Aorta (tissue), 5 donors: ENCODE results near the gene WWOX. TPM values are rescaled to one million over a fixed set of nuclear protein-coding genes. Genes with fewer than 3 reads are reported as not detected.

Experiments used
- ATAC-seq: fragments of 200-7000 bp; cut with Tn5 transposase; one replicate; pipeline ENCODE4 v1.9.1; 2022; ENCODE audit warnings: moderate library complexity; ENCODE audit not compliant: low FRiP score
- DNase-seq, 2 donors: peaks; one replicate each; pipeline ENCODE4 v3.0.0-alpha.2; 2020
- H3K27ac ChIP-seq, 2 donors: one replicate each; pipeline ENCODE4 v1.5.1; 2013; ENCODE audit warnings: low read length in 2 of 2, mild to moderate bottlenecking in 2 of 2, moderate library complexity in 2 of 2, control low read depth in 1 of 2, inconsistent platforms in 1 of 2, low read depth in 1 of 2
- H3K27me3 ChIP-seq, 2 donors: one replicate each; pipeline ENCODE4 v1.6.1; 2013; ENCODE audit warnings: control low read depth in 1 of 2, low read length in 1 of 2, mild to moderate bottlenecking in 1 of 2, moderate library complexity in 1 of 2; ENCODE audit not compliant: insufficient read depth in 2 of 2, control insufficient read depth in 1 of 2
- H3K36me3 ChIP-seq, 2 donors: one replicate each; pipeline ENCODE4 v1.6.1; 2013; ENCODE audit warnings: control low read depth in 1 of 2, low read length in 1 of 2, mild to moderate bottlenecking in 1 of 2; ENCODE audit not compliant: insufficient read depth in 2 of 2, control insufficient read depth in 1 of 2
- H3K4me1 ChIP-seq, 2 donors: one replicate each; pipeline ENCODE4 v1.6.1; 2013; ENCODE audit warnings: low read length in 2 of 2, control low read depth in 1 of 2, mild to moderate bottlenecking in 1 of 2, moderate library complexity in 1 of 2; ENCODE audit not compliant: insufficient read depth in 2 of 2, control insufficient read depth in 1 of 2
- H3K4me3 ChIP-seq, 2 donors: one replicate each; pipeline ENCODE4 v1.5.1; 2013; ENCODE audit warnings: low read length in 2 of 2, control low read depth in 1 of 2, mild to moderate bottlenecking in 1 of 2
- H3K9me3 ChIP-seq: one replicate; pipeline ENCODE4 v1.6.1; 2013; ENCODE audit warnings: mild to moderate bottlenecking, low read length; ENCODE audit not compliant: control insufficient read depth
- WGBS, 2 donors: extraction: QIAGEN DNeasy Blood & Tissue Kit; methylation state at CpG; one replicate each; pipeline ENCODE4 v1.1.7; 2013; 5-methylcytosine and 5-hydroxymethylcytosine counted together
- intact Hi-C, 2 donors: fragments of 100-400 bp; cut with DNase I; formaldehyde crosslinking; loops; one replicate each; pipeline versions ENCODE4 v1.14.2 to v1.15.0; 2022
- polyA plus RNA-seq, 2 donors: library from polyadenylated mRNA; stranded (reverse); fragments of 200-250 nt; gene quantifications; one replicate each; pipeline ENCODE4 v1.2.3, GENCODE V29; 2013
- total RNA-seq, 2 donors: library from RNA; stranded (reverse); fragmentation: NEBNext Ultra II Directional; extraction: Animal tissue kit (Norgen Biotek cat#: 25700); gene quantifications; one replicate each; pipeline ENCODE4 v1.2.1, GENCODE V29; 2021
- donor health status: healthy with polysubstance abuse.
- donor health status: Bipolar disorder and iron deficiency.
- donor health status: DM: no; HTN: no; CAD: no.
- donor health status: DM: no; HTN: no; CAD: no.
- donor health status: DM: yes; HTN: yes; CAD: no.

The WWOX gene
- total and polyA plus RNA-seq, 4 donors: 11.2 to 30.9 (median 14.6) TPM

GRCh38 chr16:78072275-78072674 is 27.2 kb upstream of the WWOX start:
- 43 to 49% methylated on average over 5 of the region's 5 CpGs for WGBS, 2 donors
- no peaks in the 10 kb centered on the region for H3K36me3 ChIP-seq
- intact Hi-C loops: loop anchor here in 1 of 2 donors (10.0 kb wide), 1 partner anchor 57 kb away; no protein-coding TSS in a partner anchor

GRCh38 chr16:78075800-78076199 is 23.7 kb upstream of the WWOX start:
- 71 to 85% methylated on average over 3 of the region's 3 CpGs for WGBS, 2 donors

More at GRCh38 chr16:78072275-78072674, 27.2 kb upstream of the WWOX start:
- Histone ChIP-seq H3K4me1 (no peaks in the 10 kb centered on the region), H3K27me3 (no peaks in the 10 kb centered on the region), H3K4me3 (no peak overlapping the region), H3K27ac (no peak overlapping the region), H3K9me3 (no peaks in the 10 kb centered on the region)
- ATAC-seq (no peak), DNase-seq (no peak)

GRCh38 chr16:78081341-78081740 is 18.1 kb upstream of the WWOX start:
- H3K4me1 ChIP-seq: no peaks in the 10 kb centered on the region
- no peak overlapping the region for H3K27ac ChIP-seq
- DNase-seq: no peak
- WGBS, 2 donors: 88 to 90% methylated on average over 4 of the region's 4 CpGs
- no peaks in the 10 kb centered on the region for H3K27me3 ChIP-seq
- no peak overlapping the region for H3K4me3 ChIP-seq
- intact Hi-C loops: no loop called here
- ATAC-seq: no peak
- H3K9me3 ChIP-seq: no peaks in the 10 kb centered on the region
- H3K36me3 ChIP-seq: no peaks in the 10 kb centered on the region

More at GRCh38 chr16:78075800-78076199, 23.7 kb upstream of the WWOX start:
- H3K27me3 ChIP-seq: no peaks in the 10 kb centered on the region
- intact Hi-C loops: loop anchor here in 1 of 2 donors (10.0 kb wide), 1 partner anchor 61 kb away; no protein-coding TSS in a partner anchor
- H3K4me3 ChIP-seq: no peak overlapping the region
- no peaks in the 10 kb centered on the region for H3K36me3 ChIP-seq
- no peak for ATAC-seq
- DNase-seq: no peak
- no peaks in the 10 kb centered on the region for H3K4me1 ChIP-seq
- H3K27ac ChIP-seq: no peak overlapping the region
- H3K9me3 ChIP-seq: no peaks in the 10 kb centered on the region

DNA sequence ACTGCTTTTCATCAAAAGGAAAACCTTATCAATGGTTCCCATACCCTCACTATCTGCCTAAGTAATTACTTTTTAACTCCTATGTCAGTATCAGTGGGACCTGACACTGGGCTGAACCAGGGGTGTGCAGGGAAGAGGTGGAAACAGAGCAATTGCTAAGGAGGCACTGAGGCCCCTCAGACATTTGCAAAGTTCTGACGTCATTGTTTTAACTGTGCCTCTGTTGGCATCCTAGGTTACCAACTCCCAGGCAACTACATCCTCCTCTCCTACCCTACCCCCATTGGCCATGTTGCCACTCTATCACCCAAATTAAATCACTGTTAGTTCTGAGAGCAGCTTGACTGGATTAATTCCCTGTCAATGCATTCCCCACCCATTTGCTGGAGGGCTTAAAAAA is 8.0 kb upstream of the WWOX start:
- no peak overlapping the region for H3K4me3 ChIP-seq
- no peaks in the 10 kb centered on the region for H3K27me3 ChIP-seq
- DNase-seq (no peak), ATAC-seq (no peak)
- H3K36me3 ChIP-seq: no peaks in the 10 kb centered on the region
- whole genome bisulfite sequencing, 2 donors: 36 to 53% methylated on average over 1 of the region's 1 CpG
- H3K4me1 ChIP-seq: no peaks in the 10 kb centered on the region
- H3K27ac ChIP-seq: no peak overlapping the region
- intact Hi-C loops: loop anchor here in 1 of 2 donors (10.0 kb wide), 1 partner anchor 417 kb away; no protein-coding TSS in a partner anchor
- H3K9me3 ChIP-seq: no peaks in the 10 kb centered on the region

- no peak overlapping the region for H3K4me3 ChIP-seq
- no peak for ATAC-seq
- no peak for DNase-seq
- intact Hi-C loops: loop anchor here in 1 of 2 donors (10.0 kb wide), 1 partner anchor 418 kb away; no protein-coding TSS in a partner anchor
- no peak overlapping the region for H3K27ac ChIP-seq
- no peaks in the 10 kb centered on the region for H3K36me3 ChIP-seq
- H3K4me1 ChIP-seq: no peaks in the 10 kb centered on the region
- no peaks in the 10 kb centered on the region for H3K9me3 ChIP-seq
- no peaks in the 10 kb centered on the region for H3K27me3 ChIP-seq
- WGBS, 2 donors: 65 to 73% methylated on average over 7 of the region's 7 CpGs
Measured at GRCh38 chr16:78092758-78093157, 6.7 kb upstream of the WWOX start.

DNA sequence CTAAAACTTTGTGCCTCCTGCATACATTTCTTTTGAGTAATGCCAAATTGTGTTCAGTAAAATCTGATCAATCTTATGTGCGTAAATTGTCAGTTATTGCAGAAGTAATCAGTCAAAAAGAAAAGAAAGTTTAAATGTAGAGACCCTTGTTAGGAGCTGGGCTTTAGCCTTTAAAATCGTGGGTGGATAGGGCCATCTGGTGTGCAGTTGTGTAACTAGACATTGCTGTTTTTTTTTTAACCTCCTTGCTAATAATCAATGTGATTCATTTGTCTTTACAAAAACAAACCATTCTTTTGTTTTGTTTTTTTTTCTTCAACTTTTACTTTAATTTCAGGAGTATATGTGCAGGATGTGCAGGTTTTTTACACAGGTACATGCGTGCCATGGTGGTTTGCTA is 5.3 kb upstream of the WWOX start:
- H3K27ac ChIP-seq: no peak overlapping the region
- no peaks in the 10 kb centered on the region for H3K4me1 ChIP-seq
- 56 to 57% methylated on average over 3 of the region's 3 CpGs for WGBS, 2 donors
- no peaks in the 10 kb centered on the region for H3K9me3 ChIP-seq
- no peaks in the 10 kb centered on the region for H3K36me3 ChIP-seq
- ATAC-seq (no peak), DNase-seq (no peak)
- H3K4me3 ChIP-seq: no peak overlapping the region
- intact Hi-C loops: loop anchor here in 1 of 2 donors (10.0 kb wide), 1 partner anchor 419 kb away; no protein-coding TSS in a partner anchor
- H3K27me3 ChIP-seq: no peaks in the 10 kb centered on the region

GRCh38 chr16:78094998-78095397 is 4.5 kb upstream of the WWOX start:
- ATAC-seq (no peak), DNase-seq (no peak)
- intact Hi-C loops: loop anchor here (5.0 to 10.0 kb wide), 2 partner anchors 48 to 420 kb away; no protein-coding TSS in a partner anchor
- H3K27me3 ChIP-seq: no peaks in the 10 kb centered on the region
- H3K4me1 ChIP-seq: no peaks in the 10 kb centered on the region
- H3K4me3 ChIP-seq: no peak overlapping the region
- 88 to 94% methylated on average over 3 of the region's 3 CpGs for WGBS, 2 donors
- H3K9me3 ChIP-seq: no peaks in the 10 kb centered on the region
- H3K36me3 ChIP-seq: no peaks in the 10 kb centered on the region
- H3K27ac ChIP-seq: no peak overlapping the region

DNA sequence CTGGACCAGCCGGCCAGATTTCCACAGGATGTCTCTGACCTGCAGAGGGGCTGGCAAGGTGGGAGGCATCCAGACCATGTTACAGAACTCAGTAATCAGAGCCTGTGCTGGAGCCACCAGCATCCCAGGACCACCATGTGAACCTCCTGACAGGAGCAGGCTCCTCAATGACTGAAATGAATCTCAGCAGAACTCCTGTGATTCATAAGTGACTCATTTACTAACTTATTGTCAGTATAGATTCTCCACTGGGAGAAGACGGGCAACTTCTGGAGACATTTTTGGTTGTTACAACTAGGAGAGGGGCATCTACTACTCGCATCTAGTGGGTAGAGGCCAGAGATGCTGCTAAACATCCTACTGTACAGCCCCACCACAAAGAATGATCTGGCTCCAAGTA is 3.1 kb upstream of the WWOX start:
- 76 to 79% methylated on average over 3 of the region's 3 CpGs for WGBS, 2 donors
- ATAC-seq: no peak

DNA sequence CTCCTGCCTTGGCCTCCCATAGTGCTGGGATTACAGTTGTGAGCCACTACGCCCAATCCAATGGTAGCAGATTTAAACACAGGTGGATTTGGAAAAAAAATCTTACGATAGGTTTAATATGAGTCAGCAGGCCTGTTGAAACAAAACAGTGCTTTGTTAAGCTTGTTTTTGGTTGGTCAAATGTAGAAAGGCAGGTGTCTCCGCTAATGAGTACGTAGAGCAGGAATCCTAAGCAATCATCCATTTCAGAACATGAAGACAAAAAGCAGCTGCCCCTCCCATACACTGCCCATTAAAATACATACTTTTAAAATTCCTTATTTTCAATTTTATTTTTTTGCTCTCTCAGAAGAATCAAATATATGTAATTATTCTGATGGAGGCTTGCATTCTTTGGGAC is 1.9 kb upstream of the WWOX start:
- no peaks in the 10 kb centered on the region for H3K4me1 ChIP-seq
- no peaks in the 10 kb centered on the region for H3K36me3 ChIP-seq
- WGBS, 2 donors: 97% methylated on average over 4 of the region's 4 CpGs
- ATAC-seq (no peak), DNase-seq (no peak)
- H3K4me3 ChIP-seq: no peak overlapping the region
- intact Hi-C loops: loop anchor here (5.0 to 10.0 kb wide), 2 partner anchors 50 to 423 kb away; no protein-coding TSS in a partner anchor
- H3K27me3 ChIP-seq: no peaks in the 10 kb centered on the region
- H3K27ac ChIP-seq: no peak overlapping the region
- no peaks in the 10 kb centered on the region for H3K9me3 ChIP-seq

More for the DNA sequence above, 3.1 kb upstream of the WWOX start:
- Histone ChIP-seq H3K4me3 (no peak overlapping the region), H3K36me3 (no peaks in the 10 kb centered on the region), H3K27me3 (no peaks in the 10 kb centered on the region), H3K9me3 (no peaks in the 10 kb centered on the region), H3K4me1 (no peaks in the 10 kb centered on the region), H3K27ac (no peak overlapping the region)
- intact Hi-C loops: loop anchor here (5.0 to 10.0 kb wide), 2 partner anchors 49 to 422 kb away; no protein-coding TSS in a partner anchor
- no peak for DNase-seq
